Activated B cell treated with CpG ODN at 0.5 μM for 24 hours (primary cell): ENCODE data around the gene WDR7. TPM values are rescaled to one million over a fixed set of nuclear protein-coding genes. Genes with fewer than 3 reads are reported as not detected.

Experiments
- ATAC-seq: fragments of 200-7000 bp; cut with Tn5 transposase; one replicate; pipeline ENCODE4 v1.10.0; 2021; ENCODE audit warnings: low read depth, mild to moderate bottlenecking, moderate library complexity
- CTCF ChIA-PET: fragments of 350-600 bp; sonication (Branson Sonifier 250); formaldehyde crosslinking; loops from one replicate; lab custom pipeline; 2021; ENCODE audit warnings: antibody characterized with exemption; lab: Charles Lee
- POLR2A ChIA-PET: fragments of 350-600 bp; sonication (Branson Sonifier 250); formaldehyde crosslinking; loops from one replicate; lab custom pipeline; 2021; ENCODE audit warnings: antibody characterized with exemption; lab: Charles Lee
- DNase-seq: peaks from one replicate; pipeline ENCODE4 v3.0.0; 2022
- H3K27ac Mint-ChIP-seq: one replicate; pipeline ENCODE4 v1.8.0; 2020; ENCODE audit warnings: mixed read lengths
- H3K27me3 Mint-ChIP-seq: one replicate; pipeline ENCODE4 v1.8.0; 2021; ENCODE audit warnings: mixed read lengths
- H3K36me3 Mint-ChIP-seq: one replicate; pipeline ENCODE4 v1.8.0; 2021; ENCODE audit warnings: low read depth, mixed read lengths
- H3K4me1 Mint-ChIP-seq: one replicate; pipeline ENCODE4 v1.8.0; 2021; ENCODE audit warnings: mixed read lengths
- H3K4me3 Mint-ChIP-seq: one replicate; pipeline ENCODE4 v1.8.0; 2020; ENCODE audit warnings: mild to moderate bottlenecking, mixed read lengths
- H3K9me3 Mint-ChIP-seq: one replicate; pipeline ENCODE4 v1.8.0; 2020; ENCODE audit warnings: mixed read lengths
- CTCF ChIP-seq: fragments of 200-600 bp; IDR thresholded peaks from one replicate; pipeline ENCODE4 v1.8.0; 2022; ENCODE audit warnings: antibody characterized with exemption, mild to moderate bottlenecking
- intact Hi-C: fragments of 100-400 bp; cut with micrococcal nuclease; formaldehyde crosslinking; loops from one replicate; pipeline ENCODE4 v1.15.1; 2024
- total RNA-seq: library from RNA; stranded (reverse); gene quantifications from 2 replicates; pipeline ENCODE4 v1.2.3, GENCODE V29; 2022

WDR7 gene
- total RNA-seq, 1 donor from 2014 or later = 33.4 TPM

GRCh38 chr18:56825878-56826277 is 174.7 kb downstream of the WDR7 start:
- H3K27ac Mint-ChIP-seq = no peak overlapping the region
- DNase-seq (no peak), ATAC-seq (no peak)
- H3K36me3 Mint-ChIP-seq = peaks cover 22% of the 10 kb centered on the region
- TF ChIP-seq CTCF = no peak
- H3K27me3 Mint-ChIP-seq = no peaks in the 10 kb centered on the region
- intact Hi-C loops = no loop called here
- peaks cover 3% of the 10 kb centered on the region for H3K9me3 Mint-ChIP-seq
- ChIA-PET POLR2A (no interaction called here), CTCF (no interaction called here)
- H3K4me1 Mint-ChIP-seq = peaks cover 3% of the 10 kb centered on the region
- no peak overlapping the region for H3K4me3 Mint-ChIP-seq

GRCh38 chr18:56831988-56832387 is 180.8 kb downstream of the WDR7 start:
- H3K4me3 Mint-ChIP-seq = no peak overlapping the region
- ATAC-seq = no peak

GRCh38 chr18:56835331-56835730 is 184.2 kb downstream of the WDR7 start:
- TF ChIP-seq CTCF = no peak
- Mint-ChIP-seq H3K4me1 (no peaks in the 10 kb centered on the region), H3K27me3 (no peaks in the 10 kb centered on the region), H3K36me3 (peaks cover 14% of the 10 kb centered on the region), H3K9me3 (no peaks in the 10 kb centered on the region), H3K27ac (no peak overlapping the region), H3K4me3 (no peak overlapping the region)
- intact Hi-C loops = no loop called here
- no peak for DNase-seq
- CTCF ChIA-PET = no interaction called here
- POLR2A ChIA-PET = no interaction called here
- ATAC-seq = no peak

More at GRCh38 chr18:56831988-56832387, 180.8 kb downstream of the WDR7 start:
- peaks cover 16% of the 10 kb centered on the region for H3K36me3 Mint-ChIP-seq
- peaks cover 3% of the 10 kb centered on the region for H3K9me3 Mint-ChIP-seq
- no peak overlapping the region for H3K27ac Mint-ChIP-seq
- intact Hi-C loops = no loop called here
- no peaks in the 10 kb centered on the region for H3K27me3 Mint-ChIP-seq
- ChIA-PET CTCF (no interaction called here), POLR2A (no interaction called here)
- no peak for TF ChIP-seq CTCF
- no peaks in the 10 kb centered on the region for H3K4me1 Mint-ChIP-seq
- no peak for DNase-seq

GRCh38 chr18:56836173-56836572 is 185.0 kb downstream of the WDR7 start:
- ChIA-PET CTCF (no interaction called here), POLR2A (no interaction called here)
- no peak overlapping the region for H3K4me3 Mint-ChIP-seq
- intact Hi-C loops = no loop called here
- H3K4me1 Mint-ChIP-seq = no peaks in the 10 kb centered on the region
- no peaks in the 10 kb centered on the region for H3K9me3 Mint-ChIP-seq
- no peak for DNase-seq
- no peaks in the 10 kb centered on the region for H3K27me3 Mint-ChIP-seq
- no peak overlapping the region for H3K27ac Mint-ChIP-seq
- peaks cover 9% of the 10 kb centered on the region for H3K36me3 Mint-ChIP-seq
- no peak for ATAC-seq
- no peak for TF ChIP-seq CTCF

GRCh38 chr18:56841836-56842235 is 190.7 kb downstream of the WDR7 start:
- Mint-ChIP-seq H3K4me1 (no peaks in the 10 kb centered on the region), H3K4me3 (no peak overlapping the region), H3K27me3 (no peaks in the 10 kb centered on the region), H3K9me3 (peaks cover 4% of the 10 kb centered on the region), H3K36me3 (peaks cover 5% of the 10 kb centered on the region), H3K27ac (no peak overlapping the region)
- no peak for DNase-seq
- intact Hi-C loops = no loop called here
- ChIA-PET CTCF (no interaction called here), POLR2A (no interaction called here)
- TF ChIP-seq CTCF = no peak
- no peak for ATAC-seq
